ENCODE data around the gene ANKRD11. TPM values are rescaled to one million over a fixed set of nuclear protein-coding genes. Genes with fewer than 3 reads are reported as not detected.

The ANKRD11 gene
- total RNA-seq, 1 experiment from 2014 or later, result 266 TPM

DNA sequence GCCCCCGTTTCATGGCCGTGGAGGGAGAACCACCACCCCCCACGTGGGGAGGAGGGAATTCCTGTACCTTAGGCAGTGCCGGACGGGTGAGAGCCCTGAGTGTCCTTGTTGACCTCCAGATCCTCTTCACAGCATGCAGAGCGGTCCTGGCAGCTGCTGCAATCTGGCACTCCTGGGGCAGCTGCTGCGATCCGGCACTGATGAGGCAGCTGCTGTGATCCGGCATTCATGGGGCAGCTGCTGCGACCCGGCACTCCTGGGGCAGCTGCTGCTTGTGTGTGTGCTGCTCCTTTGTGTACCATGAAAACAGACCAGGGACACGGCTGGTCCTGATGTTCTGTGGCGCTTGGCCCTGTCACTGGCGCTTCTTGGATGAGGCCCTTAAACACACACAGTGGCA lies 260.1 kb downstream of the ANKRD11 start (continued):
- TF ChIP-seq EZH2 (IDR thresholded peaks at IDR 0.05), result no peak
- TF ChIP-seq SRF (IDR thresholded peaks at IDR 0.05; ENCODE audit: low read depth), result no peak
- no peak for TF ChIP-seq TCF7L2 (IDR thresholded peaks at IDR 0.05; ENCODE audit: borderline replicate concordance, extremely low read depth, insufficient read depth, insufficient read length)
- TF ChIP-seq, protein P1, sequence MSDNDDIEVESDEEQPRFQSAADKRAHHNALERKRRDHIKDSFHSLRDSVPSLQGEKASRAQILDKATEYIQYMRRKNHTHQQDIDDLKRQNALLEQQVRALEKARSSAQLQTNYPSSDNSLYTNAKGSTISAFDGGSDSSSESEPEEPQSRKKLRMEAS (IDR thresholded peaks at IDR 0.05), result no peak
- TF ChIP-seq SIN3A (IDR thresholded peaks at IDR 0.05; ENCODE audit: low read depth), result no peak
- TF ChIP-seq, protein P2, sequence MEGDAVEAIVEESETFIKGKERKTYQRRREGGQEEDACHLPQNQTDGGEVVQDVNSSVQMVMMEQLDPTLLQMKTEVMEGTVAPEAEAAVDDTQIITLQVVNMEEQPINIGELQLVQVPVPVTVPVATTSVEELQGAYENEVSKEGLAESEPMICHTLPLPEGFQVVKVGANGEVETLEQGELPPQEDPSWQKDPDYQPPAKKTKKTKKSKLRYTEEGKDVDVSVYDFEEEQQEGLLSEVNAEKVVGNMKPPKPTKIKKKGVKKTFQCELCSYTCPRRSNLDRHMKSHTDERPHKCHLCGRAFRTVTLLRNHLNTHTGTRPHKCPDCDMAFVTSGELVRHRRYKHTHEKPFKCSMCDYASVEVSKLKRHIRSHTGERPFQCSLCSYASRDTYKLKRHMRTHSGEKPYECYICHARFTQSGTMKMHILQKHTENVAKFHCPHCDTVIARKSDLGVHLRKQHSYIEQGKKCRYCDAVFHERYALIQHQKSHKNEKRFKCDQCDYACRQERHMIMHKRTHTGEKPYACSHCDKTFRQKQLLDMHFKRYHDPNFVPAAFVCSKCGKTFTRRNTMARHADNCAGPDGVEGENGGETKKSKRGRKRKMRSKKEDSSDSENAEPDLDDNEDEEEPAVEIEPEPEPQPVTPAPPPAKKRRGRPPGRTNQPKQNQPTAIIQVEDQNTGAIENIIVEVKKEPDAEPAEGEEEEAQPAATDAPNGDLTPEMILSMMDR (IDR thresholded peaks at IDR 0.05 in 2 of 3, conservative IDR thresholded peaks at IDR 0.05 in 1 of 3; ENCODE audit: borderline replicate concordance in 1 of 3, insufficient read depth in 1 of 3, low read depth in 2 of 3, low read length in 2 of 3), result no peak

DNA sequence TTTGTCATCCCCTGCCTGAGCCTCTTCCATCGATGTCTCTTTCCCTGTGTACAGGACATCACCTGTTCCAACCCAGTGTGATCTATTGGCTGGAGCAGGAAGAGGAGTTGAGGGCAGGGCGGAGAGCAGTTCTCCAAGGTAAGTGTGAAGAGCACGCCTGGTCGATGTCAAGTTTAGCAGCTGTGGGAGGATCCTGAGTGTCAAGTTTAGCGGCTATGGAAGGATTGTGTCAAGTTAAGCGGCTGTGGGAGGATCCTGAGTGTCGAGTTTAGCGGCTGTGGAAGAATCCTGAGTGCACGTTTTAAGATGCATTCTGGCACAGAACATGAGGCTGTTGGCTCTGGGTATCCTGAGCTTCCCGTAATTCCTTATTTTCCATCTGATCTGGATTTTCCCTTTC lies 265.7 kb downstream of the ANKRD11 start:
- no peaks in the 10 kb centered on the region for H3K9me2 ChIP-seq (ENCODE audit: insufficient read depth)
- POLR2A ChIA-PET, result interaction anchor here (0.7 kb wide), 1 partner anchor 32 kb away, joined by 4 read pairs; no protein-coding TSS in a partner anchor
- peaks cover 0 to 18% of the 10 kb centered on the region in 2 experiments; a peak in 1 of 4 replicates for H3K9me3 ChIP-seq (ENCODE audit: control insufficient read depth in 1 of 2, insufficient read depth in 1 of 2, low read depth in 1 of 2, low read length in 2 of 2)
- no TSS peak for BruUV-seq (replicated peaks)
- no peak overlapping the region for H2AFZ ChIP-seq (ENCODE audit: low read depth, low read length, poor library complexity, severe bottlenecking)
- no peak for ATAC-seq
- H4K20me1 ChIP-seq (ENCODE audit: insufficient read depth), result no peaks in the 10 kb centered on the region
- RAD21 ChIA-PET (ENCODE audit: low non-redundant PET in 1 of 2, low total read pairs in 2 of 2, uncharacterized antibody in 2 of 2, unreplicated experiment in 2 of 2), result no interaction called here
- peaks cover 10% of the 10 kb centered on the region; the same call in 1 of the 2 replicates for H3K79me2 ChIP-seq (ENCODE audit: insufficient read depth, low read length)
- intact Hi-C loops (cut with micrococcal nuclease), result no loop called here
- no peak overlapping the region for H3K9ac ChIP-seq (ENCODE audit: low read length)
- H3K4me3 ChIP-seq (replicated peaks in 1 of 2; ENCODE audit: low read depth in 1 of 2, low read length in 2 of 2), result no peak overlapping the region
- H3K4me1 ChIP-seq (ENCODE audit: control insufficient read depth in 1 of 2, insufficient read depth in 2 of 2, low read length in 2 of 2), result no peaks in the 10 kb centered on the region
- no peak for TF ChIP-seq SRF (IDR thresholded peaks at IDR 0.05; ENCODE audit: low read depth)
- H3K4me2 ChIP-seq (ENCODE audit: low read length), result no peak overlapping the region
- no peak overlapping the region for H3K27ac ChIP-seq (ENCODE audit: low read depth, low read length)
- peaks cover 32 to 48% of the 10 kb centered on the region in 2 experiments for H3K36me3 ChIP-seq (ENCODE audit: control insufficient read depth in 1 of 2, insufficient read depth in 2 of 2, low read length in 2 of 2)
- DNase-seq (ENCODE audit: low read depth, low spot score), result no peak
- H3K27me3 ChIP-seq (ENCODE audit: insufficient read depth, low read length), result no peaks in the 10 kb centered on the region
- CTCF ChIA-PET, result no interaction called here

Data from HCT116 (cell line).